Natural killer cell (primary cell): ENCODE data around the gene UBAP1. TPM values are rescaled to one million over a fixed set of nuclear protein-coding genes. Genes with fewer than 3 reads are reported as not detected.
"Not testable (repeated sequence)": the region's sequence is repeated elsewhere in the genome, so short reads cannot be mapped to it uniquely, and the experiment has no call there.

Experiments used
- ATAC-seq, 3 donors: fragments of 150-1000 bp in 2 of 3; fragments of 200-7000 bp in 1 of 3; cut with Tn5 transposase; 1 replicate in 1 of 3; 2 replicates in 2 of 3; pipeline ENCODE4 v1.10.0; 2021; ENCODE audit warnings: mild to moderate bottlenecking in 2 of 3, moderate library complexity in 2 of 3
- DNase-seq, 2 donors: peaks; one replicate each; pipeline versions ENCODE4 v3.0.0 to v3.0.0-alpha.2; 2013 to 2021; ENCODE audit warnings: mixed read lengths in 1 of 2
- H3K27ac ChIP-seq: one replicate; pipeline ENCODE4 v1.5.1; 2013; ENCODE audit warnings: mild to moderate bottlenecking, low read length
- H3K27me3 ChIP-seq: one replicate; pipeline ENCODE4 v1.6.1; 2013; ENCODE audit warnings: low read length; ENCODE audit not compliant: control insufficient read depth, insufficient read depth
- H3K36me3 ChIP-seq: one replicate; pipeline ENCODE4 v1.6.1; 2013; ENCODE audit warnings: low read length; ENCODE audit not compliant: control insufficient read depth, insufficient read depth
- H3K4me1 ChIP-seq: one replicate; pipeline ENCODE4 v1.6.1; 2013; ENCODE audit warnings: low read length; ENCODE audit not compliant: control insufficient read depth, insufficient read depth
- H3K4me3 ChIP-seq: one replicate; pipeline ENCODE4 v1.5.1; 2013; ENCODE audit warnings: low read length
- H3K9me3 ChIP-seq: one replicate; pipeline ENCODE4 v1.6.1; 2013; ENCODE audit warnings: low read length; ENCODE audit not compliant: control insufficient read depth, insufficient read depth
- H3K27ac Mint-ChIP-seq, 2 donors: one replicate each; pipeline ENCODE4 v1.8.0; 2022; ENCODE audit warnings: mild to moderate bottlenecking in 2 of 2, mixed read lengths in 2 of 2, moderate library complexity in 1 of 2
- H3K27me3 Mint-ChIP-seq, 2 donors: one replicate each; pipeline ENCODE4 v1.8.0; 2022; ENCODE audit warnings: low read depth in 2 of 2, mixed read lengths in 2 of 2
- H3K36me3 Mint-ChIP-seq: one replicate; pipeline ENCODE4 v1.8.0; 2022; ENCODE audit warnings: mixed read lengths
- H3K4me1 Mint-ChIP-seq, 2 donors: one replicate each; pipeline ENCODE4 v1.8.0; 2022; ENCODE audit warnings: mixed read lengths in 2 of 2
- H3K4me3 Mint-ChIP-seq: one replicate; pipeline ENCODE4 v1.8.0; 2022; ENCODE audit warnings: mild to moderate bottlenecking, moderate library complexity, mixed read lengths
- H3K9me3 Mint-ChIP-seq, 2 donors: one replicate each; pipeline ENCODE4 v1.8.0; 2022; ENCODE audit warnings: mixed read lengths in 2 of 2
- WGBS: methylation state at CpG from one replicate; pipeline ENCODE4 v1.1.7; 2013; ENCODE audit warnings: missing lambda C conversion rate; ENCODE audit not compliant: insufficient coverage; 5-methylcytosine and 5-hydroxymethylcytosine counted together
- intact Hi-C: fragments of 100-400 bp; cut with micrococcal nuclease; formaldehyde crosslinking; loops from one replicate; pipeline ENCODE4 v1.14.2; 2022
- total RNA-seq, 4 donors: library from RNA; stranded (reverse); fragments of 120-200 nt in 1 of 4; gene quantifications; one replicate each; pipeline versions ENCODE4 v1.2.3 to v1.2.4, GENCODE V29; 2013 to 2022
- TF ChIP-seq, protein P1 (sequence below): fragments of 200-600 bp; IDR thresholded peaks from one replicate; pipeline ENCODE4 v1.8.0; 2022; ENCODE audit warnings: antibody characterized with exemption

UBAP1 gene
- total RNA-seq, 3 donors from 2014 or later (not counting 1 experiment from before 2014, with no cell fraction given) = 43.6 to 59.3 (median 49.7) TPM

DNA sequence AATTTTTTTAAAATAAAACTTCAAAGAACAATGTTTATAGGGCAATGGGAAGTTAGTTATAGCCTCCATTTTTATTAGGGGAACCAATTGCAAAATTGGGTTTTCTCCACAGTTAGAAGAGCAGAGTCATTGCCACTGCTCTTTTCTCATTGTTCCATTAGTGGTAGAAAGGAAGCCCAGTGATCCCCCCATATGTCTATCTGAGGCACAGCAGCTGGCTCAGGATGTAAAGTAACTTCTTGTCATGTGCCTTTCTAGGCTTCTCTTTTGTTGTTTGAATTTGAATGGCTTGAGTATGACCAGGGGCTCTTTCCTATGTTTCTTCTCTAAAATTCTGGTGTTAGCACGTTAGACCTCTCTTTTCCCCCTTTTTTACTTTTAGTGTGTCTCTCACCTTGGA, 61.2 kb downstream of the UBAP1 start:
- ATAC-seq (no peak), DNase-seq (no peak)
- no peaks in the 10 kb centered on the region for H3K27me3 ChIP-seq
- peaks cover 22% of the 10 kb centered on the region for H3K36me3 Mint-ChIP-seq
- H3K4me3 ChIP-seq = no peak overlapping the region
- intact Hi-C loops = no loop called here
- H3K36me3 ChIP-seq = peaks cover 37% of the 10 kb centered on the region
- H3K4me1 ChIP-seq = no peaks in the 10 kb centered on the region
- TF ChIP-seq, protein P1, sequence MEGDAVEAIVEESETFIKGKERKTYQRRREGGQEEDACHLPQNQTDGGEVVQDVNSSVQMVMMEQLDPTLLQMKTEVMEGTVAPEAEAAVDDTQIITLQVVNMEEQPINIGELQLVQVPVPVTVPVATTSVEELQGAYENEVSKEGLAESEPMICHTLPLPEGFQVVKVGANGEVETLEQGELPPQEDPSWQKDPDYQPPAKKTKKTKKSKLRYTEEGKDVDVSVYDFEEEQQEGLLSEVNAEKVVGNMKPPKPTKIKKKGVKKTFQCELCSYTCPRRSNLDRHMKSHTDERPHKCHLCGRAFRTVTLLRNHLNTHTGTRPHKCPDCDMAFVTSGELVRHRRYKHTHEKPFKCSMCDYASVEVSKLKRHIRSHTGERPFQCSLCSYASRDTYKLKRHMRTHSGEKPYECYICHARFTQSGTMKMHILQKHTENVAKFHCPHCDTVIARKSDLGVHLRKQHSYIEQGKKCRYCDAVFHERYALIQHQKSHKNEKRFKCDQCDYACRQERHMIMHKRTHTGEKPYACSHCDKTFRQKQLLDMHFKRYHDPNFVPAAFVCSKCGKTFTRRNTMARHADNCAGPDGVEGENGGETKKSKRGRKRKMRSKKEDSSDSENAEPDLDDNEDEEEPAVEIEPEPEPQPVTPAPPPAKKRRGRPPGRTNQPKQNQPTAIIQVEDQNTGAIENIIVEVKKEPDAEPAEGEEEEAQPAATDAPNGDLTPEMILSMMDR = no peak
- no peak overlapping the region for H3K27ac ChIP-seq
- H3K4me1 Mint-ChIP-seq = peaks cover 33 to 45% of the 10 kb centered on the region in 2 donors
- no peaks in the 10 kb centered on the region for H3K9me3 Mint-ChIP-seq
- no peaks in the 10 kb centered on the region for H3K27me3 Mint-ChIP-seq
- no peak overlapping the region for H3K4me3 Mint-ChIP-seq
- no peaks in the 10 kb centered on the region for H3K9me3 ChIP-seq
- peak overlapping the region; percentile 19 to 50 for H3K27ac Mint-ChIP-seq
- WGBS = 17% methylated on average over 1 of the region's 1 CpG

GRCh38 chr9:34242830-34243229, 64.0 kb downstream of the UBAP1 start:
- Mint-ChIP-seq H3K4me3 (no peak overlapping the region), H3K9me3 (no peaks in the 10 kb centered on the region), H3K27me3 (no peaks in the 10 kb centered on the region), H3K36me3 (peaks cover 14% of the 10 kb centered on the region), H3K27ac (no peak overlapping the region), H3K4me1 (peaks cover 31 to 45% of the 10 kb centered on the region in 2 donors)
- Histone ChIP-seq H3K36me3 (peaks cover 34% of the 10 kb centered on the region), H3K27me3 (no peaks in the 10 kb centered on the region), H3K9me3 (no peaks in the 10 kb centered on the region), H3K4me3 (no peak overlapping the region), H3K27ac (no peak overlapping the region), H3K4me1 (no peaks in the 10 kb centered on the region)
- intact Hi-C loops = no loop called here
- TF ChIP-seq, protein P1 = no peak
- DNase-seq = no peak
- 100% methylated on average over 2 of the region's 2 CpGs for WGBS
- no peak for ATAC-seq

- ATAC-seq, H3K4me3 Mint-ChIP-seq, H3K9me3 ChIP-seq, DNase-seq, H3K27me3 ChIP-seq, H3K27ac ChIP-seq, H3K4me1 ChIP-seq, H3K27me3 Mint-ChIP-seq, H3K4me3 ChIP-seq, H3K27ac Mint-ChIP-seq, intact Hi-C loops, H3K9me3 Mint-ChIP-seq: not testable (repeated sequence)
- no CpG with 5 or more reads among the region's 2 CpGs for WGBS
- peaks cover 51% of the 10 kb centered on the region for H3K36me3 ChIP-seq
- Mint-ChIP-seq H3K4me1 (peaks cover 12 to 27% of the 10 kb centered on the region in 2 donors), H3K36me3 (peaks cover 14% of the 10 kb centered on the region)
Measured at GRCh38 chr9:34245212-34245611, 66.4 kb downstream of the UBAP1 start.

DNA sequence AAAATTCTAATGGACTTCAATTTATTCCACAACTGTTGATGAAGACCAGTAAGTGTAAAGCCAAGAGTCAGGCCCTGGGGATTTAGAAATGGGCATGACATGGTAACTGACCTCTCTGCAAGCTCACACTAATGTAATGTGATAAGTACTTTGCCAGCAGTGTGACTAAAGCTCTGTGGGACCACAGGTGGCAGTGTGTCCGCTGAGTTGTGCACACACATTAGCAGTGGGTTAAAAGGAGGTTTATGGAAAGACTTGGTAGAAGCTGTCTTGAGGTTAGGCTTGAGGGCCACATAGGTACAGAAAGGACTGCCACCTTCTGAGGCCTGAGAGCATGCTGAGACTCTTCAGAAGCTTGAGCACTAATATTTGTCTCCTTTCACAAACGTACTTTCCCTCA, 67.6 kb downstream of the UBAP1 start:
- Histone ChIP-seq H3K4me3 (no peak overlapping the region), H3K36me3 (peaks cover 60% of the 10 kb centered on the region), H3K4me1 (no peaks in the 10 kb centered on the region), H3K27ac (no peak overlapping the region), H3K9me3 (no peaks in the 10 kb centered on the region), H3K27me3 (no peaks in the 10 kb centered on the region)
- H3K9me3 Mint-ChIP-seq = no peaks in the 10 kb centered on the region
- TF ChIP-seq, protein P1 = no peak
- intact Hi-C loops = no loop called here
- ATAC-seq (no peak), DNase-seq (no peak)
- H3K27ac Mint-ChIP-seq = peak overlapping the region in 1 of 2 donors; percentile 29
- H3K27me3 Mint-ChIP-seq = no peaks in the 10 kb centered on the region
- H3K36me3 Mint-ChIP-seq = peaks cover 9% of the 10 kb centered on the region
- no peak overlapping the region for H3K4me3 Mint-ChIP-seq
- H3K4me1 Mint-ChIP-seq = peaks cover 9 to 15% of the 10 kb centered on the region in 2 donors
- 92% methylated on average over 1 of the region's 2 CpGs for WGBS

- H3K4me3 Mint-ChIP-seq, ATAC-seq, H3K4me1 ChIP-seq, H3K27me3 ChIP-seq, DNase-seq, H3K27ac Mint-ChIP-seq, H3K4me1 Mint-ChIP-seq, H3K9me3 ChIP-seq, H3K27ac ChIP-seq, H3K9me3 Mint-ChIP-seq, H3K36me3 Mint-ChIP-seq, H3K4me3 ChIP-seq, intact Hi-C loops, H3K27me3 Mint-ChIP-seq: not testable (repeated sequence)
- WGBS = 100% methylated on average over 3 of the region's 4 CpGs
- H3K36me3 ChIP-seq = peaks cover 53% of the 10 kb centered on the region
Measured at GRCh38 chr9:34247782-34248181, 68.9 kb downstream of the UBAP1 start.
